HG03460 (cell line): ENCODE results near the gene ZNF653.
A peak's percentile ranks its signal among the peaks of the same experiment; 100 is the strongest.

Source experiments
- ATAC-seq: cut with Tn5 transposase; IDR thresholded peaks from one replicate; pipeline ENCODE4 v1.9.1; 2021; ENCODE audit not compliant: unreplicated experiment

Gene ZNF653

DNA sequence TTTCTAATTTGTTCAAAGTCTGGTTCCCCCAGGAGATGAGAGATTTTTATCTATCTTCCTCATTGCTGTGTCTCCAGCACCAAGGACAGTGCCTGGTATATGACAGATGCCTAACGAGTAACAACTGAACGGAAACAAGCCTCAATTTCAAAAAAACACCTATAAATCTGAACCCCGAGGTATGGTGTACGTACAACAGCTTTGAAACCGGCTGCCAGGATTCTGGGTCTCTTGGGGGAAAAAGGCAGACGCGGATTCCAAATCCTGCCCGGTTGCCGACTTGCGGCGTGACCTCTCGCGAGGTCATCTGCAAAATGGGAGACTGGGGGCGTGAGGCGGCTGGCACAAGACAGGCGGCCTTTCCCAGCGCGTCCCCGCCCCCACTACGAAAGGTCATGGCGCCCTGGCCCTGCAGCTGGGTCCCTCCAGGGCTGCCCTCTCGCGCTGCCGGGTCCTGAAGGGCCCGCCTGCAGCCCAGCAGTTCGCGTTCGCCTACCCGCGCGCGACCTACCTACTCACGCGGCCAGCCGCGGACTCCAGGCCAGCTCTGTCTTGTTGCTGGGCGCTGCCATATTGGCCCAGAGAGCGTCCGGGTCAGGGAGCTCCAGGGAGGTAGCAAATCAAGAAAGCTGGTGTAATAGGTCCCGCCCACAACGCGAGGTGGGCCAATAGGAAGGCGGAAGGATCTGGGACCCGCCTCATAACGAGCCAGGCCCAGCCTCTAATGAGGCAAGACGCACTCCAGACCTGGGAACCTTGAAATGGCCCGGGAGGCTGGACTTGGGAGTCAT lies 23.1 kb upstream of the ZNF653 start, which contains the start of gene ECSIT:
ECSIT (minus strand) TSS at position 584 of the 791 bp plus-strand sequence. CDS start 9,964 bp downstream, outside the sequence.
- peak; percentile 93 for ATAC-seq

DNA sequence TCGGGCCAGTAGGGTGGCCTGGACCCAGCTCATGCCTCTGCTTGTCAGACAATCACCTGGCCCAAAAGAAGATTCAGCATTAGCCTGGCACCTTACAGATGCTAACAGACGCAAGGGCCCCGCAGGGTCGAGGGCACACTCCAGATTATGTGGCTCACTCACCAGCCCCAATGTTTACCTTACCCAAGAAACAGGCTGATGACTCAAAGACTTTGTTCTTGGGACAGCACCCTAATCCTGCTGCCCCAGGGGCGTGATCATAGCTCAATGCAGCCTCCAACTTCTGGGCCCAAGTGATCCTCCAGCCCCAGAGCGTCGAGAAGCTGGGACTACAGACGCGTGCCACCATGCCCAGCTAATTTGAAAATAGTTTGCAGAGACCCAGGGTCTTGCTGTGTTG lies 13.5 kb upstream of the ZNF653 start:
- ATAC-seq: no peak

DNA sequence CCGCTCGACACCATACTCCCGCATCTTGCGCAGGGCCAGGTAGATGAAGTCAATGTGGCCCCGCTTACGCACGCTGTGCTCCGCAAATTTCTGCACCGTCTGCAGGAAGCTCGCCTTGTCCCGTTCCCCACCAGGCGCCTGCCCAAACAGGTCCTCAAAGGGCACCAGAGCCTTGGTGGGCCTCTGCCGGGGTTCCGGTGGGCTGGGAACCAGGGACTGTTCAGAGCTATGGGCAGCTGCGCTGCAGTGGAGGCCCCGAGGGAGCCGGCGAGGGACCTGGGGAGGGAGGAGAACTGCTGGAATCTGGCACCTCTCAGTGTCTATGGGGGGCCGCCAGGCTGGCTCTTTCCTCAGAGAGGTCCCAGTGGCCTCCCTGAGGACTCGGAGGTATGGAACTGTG lies 8.3 kb upstream of the ZNF653 start:
- ATAC-seq: no peak

DNA sequence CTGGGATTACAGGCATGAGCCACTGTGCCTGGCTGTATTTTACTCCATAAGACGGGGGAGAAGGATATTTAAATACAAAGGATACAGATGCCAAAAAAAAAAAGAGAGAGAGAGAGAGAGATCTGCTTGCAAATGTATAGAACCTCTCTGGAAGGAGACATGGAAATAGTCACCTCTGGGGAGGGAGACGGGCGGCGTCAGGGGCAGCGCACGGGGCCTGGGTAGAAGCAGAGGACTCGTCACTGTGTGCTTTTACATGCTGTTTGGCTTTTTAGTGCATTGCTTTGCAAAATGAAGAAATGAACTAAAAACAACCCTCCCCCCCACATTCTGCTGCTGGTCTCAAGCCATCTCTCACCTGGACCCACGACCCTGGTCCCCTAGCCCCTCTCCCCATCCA lies 4.8 kb upstream of the ZNF653 start:
- no peak for ATAC-seq

DNA sequence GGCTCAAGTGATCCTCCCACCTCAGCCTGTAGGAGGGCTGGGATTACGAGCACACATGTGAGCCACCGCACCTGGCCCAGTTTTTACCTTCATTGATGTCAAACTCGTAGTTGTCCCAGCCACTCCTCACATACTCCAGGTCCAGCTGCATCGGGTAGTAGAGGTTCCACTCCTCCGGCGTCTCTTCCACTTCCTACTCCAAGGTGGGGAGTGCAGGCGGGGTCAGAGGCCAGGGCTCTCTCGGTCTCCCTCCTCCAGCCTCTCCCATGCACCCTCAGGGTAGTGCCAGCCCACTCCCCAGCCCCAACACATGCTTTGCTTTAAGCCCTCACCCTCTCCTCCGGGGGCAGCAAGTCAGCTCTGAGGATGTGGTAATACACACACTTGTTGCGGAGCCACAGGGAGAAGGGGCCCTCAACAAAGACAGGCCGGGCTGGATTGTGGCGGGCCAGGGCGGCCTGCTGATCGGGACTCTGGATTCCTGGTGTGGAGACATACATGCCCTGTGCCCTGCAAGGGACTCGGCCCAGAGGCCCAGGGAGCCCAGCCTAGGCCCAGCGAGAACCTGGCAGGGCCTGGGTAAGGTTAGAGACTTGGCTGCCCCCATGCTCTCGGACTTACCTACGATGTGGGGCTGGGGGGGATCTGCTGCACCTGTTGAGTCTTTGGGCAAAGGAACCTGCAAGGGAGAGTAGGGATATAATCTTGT lies 1.9 kb upstream of the ZNF653 start:
- ATAC-seq: no peak

DNA sequence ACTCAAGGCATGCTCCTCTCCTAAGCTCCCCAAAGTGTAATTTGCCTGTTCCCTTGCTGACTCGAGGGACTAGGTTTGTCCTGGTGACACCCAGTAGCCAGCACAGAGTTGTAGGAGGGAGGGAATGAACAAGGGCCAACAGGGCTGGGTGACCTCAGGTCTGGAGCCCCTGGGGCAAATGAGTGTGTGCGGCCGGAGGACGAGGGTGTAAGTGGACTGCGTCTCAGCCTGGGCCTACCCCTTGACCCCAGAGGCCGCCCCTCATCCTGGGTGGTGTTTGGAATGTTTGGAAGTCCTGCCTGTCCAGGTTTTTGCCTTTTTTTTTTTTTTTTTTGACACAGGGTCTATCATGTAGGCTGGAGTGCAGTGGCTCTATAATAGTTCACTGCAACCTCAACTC lies 1.3 kb upstream of the ZNF653 start:
- ATAC-seq: no peak

- ATAC-seq: peak; percentile 22
These were observed 489 bp upstream of the ZNF653 start for GRCh38 chr19:11506101-11506555.

- ATAC-seq: peak; percentile 79
These were observed 571 bp downstream of the ZNF653 start for GRCh38 chr19:11505032-11505503.

GRCh38 chr19:11504502-11505031 lies 1.1 kb downstream of the ZNF653 start:
- ATAC-seq: no peak

DNA sequence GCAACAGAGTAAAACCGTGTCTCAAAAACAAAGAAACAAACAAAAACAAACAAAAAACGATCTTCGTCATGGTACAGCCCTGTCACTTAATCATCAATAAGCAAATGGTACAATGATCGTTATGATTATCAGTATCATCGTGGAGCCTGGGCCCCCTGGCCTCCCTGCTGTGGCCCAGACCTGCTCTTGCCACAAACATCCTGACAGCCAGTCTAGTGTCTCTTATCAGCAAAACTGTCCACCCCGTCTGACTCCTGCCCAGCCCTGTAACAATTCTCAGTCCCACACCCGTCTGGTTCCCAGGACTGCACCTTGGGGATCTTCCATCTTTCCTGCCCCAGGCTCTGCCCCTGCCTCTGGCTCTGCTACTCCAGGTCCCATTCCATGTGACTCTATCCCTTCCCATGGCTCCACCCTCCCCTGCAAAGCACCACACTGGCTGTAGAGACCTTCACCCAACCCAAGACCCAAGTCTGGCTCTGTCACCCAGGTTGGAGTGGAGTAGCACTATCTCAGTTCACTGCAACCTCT lies 5.7 kb downstream of the ZNF653 start:
- ATAC-seq: no peak

- no peak for ATAC-seq
These were observed 6.4 kb downstream of the ZNF653 start for GRCh38 chr19:11499220-11499726.

GRCh38 chr19:11496391-11497163 lies 9.1 kb downstream of the ZNF653 start:
- no peak for ATAC-seq

DNA sequence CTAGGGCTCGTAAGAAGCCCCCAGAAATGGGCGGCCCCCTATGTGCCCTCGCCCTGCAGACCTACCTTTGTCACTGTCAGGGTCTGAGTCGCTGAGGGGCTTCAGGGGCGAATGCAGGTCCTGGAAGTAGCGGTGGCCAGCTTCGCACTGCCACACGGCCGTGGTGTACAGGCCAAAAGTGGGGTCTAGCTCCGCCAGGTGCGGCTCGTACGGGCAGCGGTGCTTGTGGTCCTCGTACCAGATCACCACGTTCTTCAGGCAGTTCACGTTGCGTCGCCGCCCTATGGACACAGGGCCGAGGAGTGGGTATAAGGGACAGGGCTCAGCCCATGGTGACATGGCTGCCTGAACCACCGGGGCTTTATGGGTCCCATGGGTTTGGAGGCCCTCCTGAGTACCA lies 9.8 kb downstream of the ZNF653 start:
- no peak for ATAC-seq

DNA sequence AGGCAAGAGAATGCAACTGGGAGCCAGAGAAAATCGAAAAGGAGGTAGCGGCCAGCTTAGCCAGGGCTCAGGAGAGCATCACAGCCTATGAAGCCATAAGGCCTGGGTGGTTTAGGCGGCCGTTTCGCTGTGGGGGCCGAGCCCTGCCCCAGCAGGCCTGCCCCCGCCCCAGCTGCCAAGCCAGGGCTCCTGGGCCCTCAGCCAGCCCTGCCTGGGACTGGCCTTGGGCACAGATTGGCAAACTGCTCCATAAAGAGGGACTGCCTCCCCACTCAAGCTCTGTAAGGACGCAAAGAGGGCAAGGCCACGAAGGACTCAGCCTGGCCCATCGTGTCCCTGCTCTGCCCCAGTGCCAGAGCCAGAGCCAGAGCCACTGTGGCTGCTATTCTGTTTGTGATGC lies 10.2 kb downstream of the ZNF653 start:
- ATAC-seq: no peak

DNA sequence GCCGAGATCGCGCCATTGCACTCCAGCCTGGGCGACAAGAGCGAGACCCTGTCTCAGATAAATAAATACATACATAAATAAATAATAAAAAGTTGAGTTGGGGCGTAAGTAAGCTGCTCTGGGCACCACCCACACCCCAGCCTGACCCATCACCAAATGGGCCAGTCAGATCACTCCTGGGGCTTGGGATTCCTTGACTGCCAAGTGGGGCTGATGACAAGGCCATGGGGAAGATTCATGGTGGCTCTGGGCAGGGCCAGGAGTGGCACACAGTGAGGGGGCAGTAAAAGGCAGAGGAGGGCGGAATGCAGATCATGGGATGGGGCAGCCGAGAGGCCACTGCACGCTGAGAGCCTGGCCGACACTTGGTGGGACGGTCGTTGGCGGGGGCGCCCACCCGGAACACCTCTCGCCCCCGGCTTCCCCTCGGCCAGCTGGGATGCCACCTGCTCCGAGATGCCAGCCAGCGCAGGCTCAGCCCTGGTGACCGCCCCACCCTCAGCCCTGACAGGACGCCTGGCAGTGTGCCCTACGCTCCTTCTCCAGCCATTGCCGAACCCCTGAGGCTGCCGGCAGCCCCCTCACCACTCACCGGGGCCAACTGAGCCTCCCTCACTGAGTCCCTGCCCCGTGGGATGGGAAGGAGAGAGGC lies 10.9 kb downstream of the ZNF653 start:
- ATAC-seq: no peak

DNA sequence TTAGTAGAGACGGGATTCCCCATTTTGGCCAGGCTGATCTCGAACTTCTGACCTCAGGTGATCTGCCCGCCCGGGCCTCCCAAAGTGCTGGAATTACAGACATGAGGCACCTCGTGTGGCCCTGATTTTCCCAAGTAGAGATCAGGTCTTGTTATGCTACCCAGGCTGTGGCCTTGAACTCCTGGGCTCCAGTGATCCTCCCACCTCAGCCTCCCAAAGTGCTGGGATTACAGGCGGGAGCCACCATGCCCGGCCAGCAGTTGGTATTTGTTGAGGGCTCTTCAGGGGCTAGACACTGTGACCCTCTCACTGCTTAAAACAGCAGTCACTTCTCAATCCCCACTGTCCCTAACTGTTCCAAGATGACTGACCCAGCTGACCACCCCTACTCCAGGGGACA lies 16.3 kb downstream of the ZNF653 start:
- ATAC-seq: no peak

DNA sequence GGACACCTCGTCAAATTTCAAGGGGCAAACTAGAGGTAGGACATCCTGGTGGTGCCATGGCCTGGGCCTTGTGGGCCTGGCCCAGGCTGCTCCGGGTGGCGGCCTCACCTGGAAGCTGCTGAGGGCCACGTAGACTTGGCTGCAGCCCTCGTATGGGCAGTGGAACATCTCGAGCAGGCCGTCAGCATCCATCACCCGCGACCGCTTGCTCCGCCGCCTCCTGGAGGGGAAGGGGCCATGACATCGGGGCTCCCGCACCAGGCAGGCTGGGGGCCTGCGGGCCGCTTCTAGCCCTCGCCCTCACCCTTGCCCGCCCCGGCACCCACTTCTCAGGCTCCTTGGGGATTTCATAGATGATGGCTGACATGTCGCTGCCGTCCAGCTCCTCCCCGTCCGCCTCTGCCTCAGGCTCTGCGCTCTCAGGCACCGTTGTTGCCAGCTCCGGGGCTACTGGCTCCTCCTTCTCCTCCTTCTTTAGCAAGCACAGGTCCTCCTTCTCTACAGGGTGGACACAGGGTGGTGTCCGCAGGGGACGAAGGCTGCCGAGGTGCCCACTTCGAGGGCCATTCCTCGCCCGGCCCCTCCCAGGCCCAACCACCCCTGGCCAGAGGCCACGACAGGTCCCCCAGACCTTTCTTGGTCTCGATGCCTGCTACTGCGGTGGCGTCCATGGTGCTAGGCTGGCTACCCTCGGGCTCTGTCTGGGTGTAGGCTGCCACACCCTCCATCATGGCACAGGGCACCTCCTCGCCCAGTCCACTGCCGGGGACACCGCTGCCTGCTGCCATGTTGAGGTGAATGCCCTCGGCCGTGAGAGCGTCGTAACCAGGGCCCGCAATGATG lies 18.8 kb downstream of the ZNF653 start:
- no peak for ATAC-seq

GRCh38 chr19:11485245-11485837 lies 20.3 kb downstream of the ZNF653 start:
- ATAC-seq: no peak
